ENCODE measurements around the gene PDCD7.

GRCh38 chr15:65077291-65077980, 56.2 kb downstream of the PDCD7 start:
- TF ChIP-seq CTCF (IDR thresholded peaks at IDR 0.05): no peak
- TF ChIP-seq POLR2AphosphoS5 (IDR thresholded peaks at IDR 0.05): no peak
- no peak for TF ChIP-seq EP300 (IDR thresholded peaks at IDR 0.05)
